Small intestine (tissue), 7 donors: ENCODE measurements around the gene TRPM5. TPM values are rescaled to one million over a fixed set of nuclear protein-coding genes. Genes with fewer than 3 reads are reported as not detected.

Source experiments
- DNase-seq, 2 donors: peaks; one replicate each; pipeline versions ENCODE4 v3.0.0 to v3.0.0-alpha.2; 2013
- FAIRE-seq: peaks from 2 replicates; lab custom pipeline; 2012; peaks lifted over from hg19 to GRCh38; lab: Jason Lieb, UNC
- H3K27ac ChIP-seq, 3 donors: one replicate each; pipeline ENCODE4 v1.5.1; 2013; ENCODE audit warnings: low read length in 2 of 3, mild to moderate bottlenecking in 2 of 3, control low read depth in 1 of 3, inconsistent platforms in 1 of 3, low read depth in 1 of 3, moderate library complexity in 1 of 3
- H3K27me3 ChIP-seq, 3 donors: one replicate each; pipeline ENCODE4 v1.6.1; 2013; ENCODE audit warnings: low read length in 3 of 3, inconsistent platforms in 1 of 3; ENCODE audit not compliant: control insufficient read depth in 3 of 3, insufficient read depth in 3 of 3
- H3K36me3 ChIP-seq, 3 donors: one replicate each; pipeline ENCODE4 v1.6.1; 2013; ENCODE audit warnings: low read length in 3 of 3, inconsistent platforms in 1 of 3, low read depth in 1 of 3, mild to moderate bottlenecking in 1 of 3, moderate library complexity in 1 of 3; ENCODE audit not compliant: control insufficient read depth in 3 of 3, insufficient read depth in 2 of 3
- H3K4me1 ChIP-seq, 3 donors: one replicate each; pipeline ENCODE4 v1.6.1; 2013; ENCODE audit warnings: low read length in 2 of 3, inconsistent platforms in 1 of 3, low read depth in 1 of 3, mild to moderate bottlenecking in 1 of 3, moderate library complexity in 1 of 3; ENCODE audit not compliant: control insufficient read depth in 3 of 3, insufficient read depth in 2 of 3
- H3K4me3 ChIP-seq, 3 donors: one replicate each; pipeline ENCODE4 v1.5.1; 2013; ENCODE audit warnings: low read length in 3 of 3, control low read depth in 1 of 3, inconsistent platforms in 1 of 3, low read depth in 1 of 3, mild to moderate bottlenecking in 1 of 3, moderate library complexity in 1 of 3
- H3K9me3 ChIP-seq, 2 donors: one replicate each; pipeline ENCODE4 v1.6.1; 2013; ENCODE audit warnings: low read depth in 1 of 2, low read length in 1 of 2; ENCODE audit not compliant: control insufficient read depth in 2 of 2, insufficient read depth in 1 of 2
- WGBS, 3 donors: extraction: QIAGEN DNeasy Blood & Tissue Kit; methylation state at CpG; one replicate each; pipeline ENCODE4 v1.1.7; 2013; 5-methylcytosine and 5-hydroxymethylcytosine counted together
- polyA plus RNA-seq, 4 donors: library from polyadenylated mRNA; stranded (reverse) in 3 of 4; unstranded in 1 of 4; fragments of 200-250 nt in 3 of 4; fragments of 120-200 nt in 1 of 4; gene quantifications; one replicate each; pipeline versions ENCODE4 v1.2.1 to v1.2.3, GENCODE V29; 2013
- donor health status: healthy with polysubstance abuse.
- donor health status: control.
- donor health status: control.
- donor health status: Bipolar disorder and iron deficiency.
- donor health status: healthy.

TRPM5 gene
- polyA plus RNA-seq, 4 donors, result 1.3 to 10.0 (median 2.9) TPM

DNA sequence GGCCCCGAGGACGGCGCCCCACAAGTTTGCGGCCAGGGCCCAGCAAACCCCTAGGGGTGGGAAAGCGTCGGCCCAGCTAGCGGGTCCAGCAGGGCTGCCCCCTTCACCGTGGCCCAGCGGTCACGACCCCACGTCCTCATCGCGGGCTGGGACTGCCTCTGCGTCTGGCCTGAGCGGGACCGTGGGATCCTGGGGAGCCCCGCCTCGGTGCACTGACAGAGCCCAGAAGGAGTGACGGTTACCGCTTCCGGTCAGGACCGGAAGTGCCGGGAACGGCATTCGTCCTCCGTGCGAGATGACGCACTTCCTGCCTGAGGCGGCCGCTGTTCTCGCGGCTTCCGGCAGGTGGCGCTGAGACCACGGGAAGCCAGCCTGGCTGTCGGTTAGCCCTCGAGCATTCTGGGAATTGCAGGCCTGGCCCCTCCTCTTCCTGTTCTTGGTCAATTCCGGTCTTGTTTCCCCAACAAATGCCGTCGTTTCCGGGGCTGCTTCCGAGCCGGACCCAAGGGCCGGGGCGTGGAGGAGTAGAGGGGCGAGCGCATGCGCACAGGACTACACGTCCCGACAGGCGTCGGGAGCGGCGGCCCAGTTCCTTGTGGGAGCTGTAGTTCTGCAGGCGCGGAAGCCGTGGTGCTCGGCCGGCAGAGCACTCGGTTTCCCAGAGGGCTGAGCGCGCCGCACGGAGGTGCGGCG, 44.1 kb downstream of the TRPM5 start, which contains the start of gene TSSC4:
Gene TSSC4 (plus strand): TSS at position 682 of the 693 bp plus-strand sequence. CDS start 1,884 bp downstream, outside the sequence.
- DNase-seq, result peak; percentile 100
- Histone ChIP-seq H3K27me3 (no peaks in the 10 kb centered on the region), H3K4me3 (peak within 1 kb of the TSS; percentile 87 to 99 (median 94)), H3K36me3 (peaks cover 6 to 72% (median 17%) of the 10 kb centered on the region in 3 donors), H3K9me3 (no peaks in the 10 kb centered on the region), H3K4me1 (peaks cover 2 to 23% (median 3%) of the 10 kb centered on the region in 3 donors), H3K27ac (peak within 1 kb of the TSS; percentile 95 to 99 (median 99))
- WGBS, 3 donors, result 0% methylated on average over 53 to 66 of the region's 66 CpGs
- peak; percentile 81 for FAIRE-seq

DNA sequence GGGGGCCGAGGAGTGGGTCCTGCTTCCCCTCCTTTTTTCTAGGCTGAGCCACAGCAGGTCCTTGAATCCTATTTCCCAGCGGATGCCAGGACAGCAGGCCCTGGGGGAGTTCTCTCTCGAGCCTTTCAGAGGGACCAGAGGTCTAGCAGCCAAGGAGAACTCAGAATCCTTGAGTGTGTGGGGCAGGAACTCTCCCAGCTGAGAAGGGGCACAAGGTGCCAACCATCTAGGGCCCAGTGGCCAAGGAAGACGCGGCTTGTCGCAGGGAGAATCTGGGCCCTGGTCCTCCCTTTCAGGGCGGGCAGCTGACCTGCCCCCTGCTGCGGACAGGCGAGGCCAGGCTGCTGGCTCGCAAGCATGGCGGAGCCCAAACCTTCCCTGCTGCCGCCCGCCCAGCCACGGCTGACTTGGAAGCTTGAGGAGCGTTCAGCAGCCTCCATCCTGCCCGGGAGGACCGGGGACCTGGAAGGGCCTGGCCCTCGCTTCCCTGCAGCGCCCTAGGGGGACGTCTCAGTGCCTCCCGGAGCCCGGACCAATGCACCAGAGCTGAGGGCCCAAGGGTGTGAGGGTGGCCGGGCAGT, 44.7 kb downstream of the TRPM5 start:
- Histone ChIP-seq H3K4me3 (peak overlapping the region; percentile 50 to 94 (median 82)), H3K27ac (peak overlapping the region; percentile 95 to 99 (median 99)), H3K36me3 (peaks cover 6 to 76% (median 17%) of the 10 kb centered on the region in 3 donors), H3K4me1 (peaks cover 2 to 23% (median 3%) of the 10 kb centered on the region in 3 donors), H3K27me3 (no peaks in the 10 kb centered on the region), H3K9me3 (no peaks in the 10 kb centered on the region)
- WGBS, 3 donors, result 8 to 13% (median 9%) methylated on average over 22 to 23 of the region's 23 CpGs
- no peak for FAIRE-seq
- DNase-seq, result peak in 1 of 2 donors; percentile 26

DNA sequence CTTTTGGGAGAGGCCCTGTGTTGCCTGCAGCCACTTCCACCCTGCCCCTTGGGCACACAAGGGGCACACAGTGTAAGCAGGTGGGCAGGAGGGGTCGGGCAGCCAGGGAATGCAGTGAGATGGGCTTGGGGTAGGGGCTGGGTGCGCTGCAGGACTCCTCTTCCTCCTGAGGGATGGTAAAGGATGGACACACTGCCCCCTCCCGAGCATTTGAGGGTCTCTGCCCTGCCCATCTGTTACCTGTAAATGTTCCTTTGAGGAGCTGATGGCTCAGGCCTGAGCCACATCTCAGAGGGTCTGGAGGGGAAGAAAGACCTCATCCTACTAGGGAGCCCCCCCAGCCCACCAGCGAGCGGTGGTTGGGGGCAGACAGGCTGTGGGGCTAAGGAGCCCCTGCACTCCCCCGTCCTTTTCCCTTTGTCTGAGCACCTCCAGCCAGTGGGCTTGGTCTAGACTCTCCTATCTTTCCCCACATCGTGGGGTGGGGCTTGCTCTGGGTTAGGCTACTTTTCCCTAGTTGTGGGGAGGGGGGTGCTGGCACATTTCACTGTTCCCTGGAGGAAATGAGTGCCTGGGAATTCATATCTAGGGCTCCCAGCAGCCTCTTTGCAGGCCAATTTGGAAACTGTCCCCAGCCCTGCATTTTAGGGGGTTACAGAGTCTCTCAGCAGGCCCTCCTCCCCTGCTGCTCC, 45.5 kb downstream of the TRPM5 start:
- Histone ChIP-seq H3K27me3 (no peaks in the 10 kb centered on the region), H3K27ac (peak overlapping the region in 2 of 3 donors; percentile 95 to 99), H3K9me3 (no peaks in the 10 kb centered on the region), H3K4me1 (peaks cover 2 to 23% (median 3%) of the 10 kb centered on the region in 3 donors), H3K36me3 (peaks cover 5 to 76% (median 13%) of the 10 kb centered on the region in 3 donors), H3K4me3 (peak overlapping the region in 2 of 3 donors; percentile 82 to 94)
- FAIRE-seq, result no peak
- no peak for DNase-seq
- 51 to 67% (median 55%) methylated on average over 7 of the region's 7 CpGs for WGBS, 3 donors

DNA sequence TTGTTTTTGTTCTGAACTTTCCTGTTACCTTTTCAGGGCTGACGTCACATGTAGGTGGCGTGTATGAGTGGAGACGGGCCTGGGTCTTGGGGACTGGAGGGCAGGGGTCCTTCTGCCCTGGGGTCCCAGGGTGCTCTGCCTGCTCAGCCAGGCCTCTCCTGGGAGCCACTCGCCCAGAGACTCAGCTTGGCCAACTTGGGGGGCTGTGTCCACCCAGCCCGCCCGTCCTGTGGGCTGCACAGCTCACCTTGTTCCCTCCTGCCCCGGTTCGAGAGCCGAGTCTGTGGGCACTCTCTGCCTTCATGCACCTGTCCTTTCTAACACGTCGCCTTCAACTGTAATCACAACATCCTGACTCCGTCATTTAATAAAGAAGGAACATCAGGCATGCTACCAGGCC, 47.3 kb downstream of the TRPM5 start:
- Histone ChIP-seq H3K27ac (no peak overlapping the region), H3K27me3 (no peaks in the 10 kb centered on the region), H3K4me1 (peaks cover 2 to 21% (median 3%) of the 10 kb centered on the region in 3 donors), H3K9me3 (no peaks in the 10 kb centered on the region), H3K36me3 (peaks cover 0 to 75% (median 4%) of the 10 kb centered on the region in 3 donors), H3K4me3 (no peak overlapping the region)
- DNase-seq, result no peak
- FAIRE-seq, result no peak
- WGBS, 3 donors, result 86 to 95% (median 95%) methylated on average over 12 of the region's 12 CpGs

DNA sequence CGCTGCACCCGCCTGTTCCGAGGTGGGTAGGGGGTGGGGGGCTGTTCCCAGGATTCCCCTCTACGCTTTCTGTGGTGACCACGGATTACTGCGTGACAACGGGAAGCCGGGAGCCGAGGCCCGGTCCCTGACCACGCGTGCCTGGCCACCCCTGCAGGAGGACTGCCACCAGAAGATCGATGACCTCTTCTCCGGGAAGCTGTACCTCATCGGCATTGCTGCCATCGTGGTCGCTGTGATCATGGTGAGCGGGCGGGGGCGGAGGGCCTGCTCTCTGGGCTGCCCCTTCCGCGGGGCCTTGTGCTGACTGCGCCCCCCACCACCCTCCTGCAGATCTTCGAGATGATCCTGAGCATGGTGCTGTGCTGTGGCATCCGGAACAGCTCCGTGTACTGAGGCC, 47.8 kb downstream of the TRPM5 start:
- H3K27me3 ChIP-seq, result no peaks in the 10 kb centered on the region
- 90 to 91% (median 90%) methylated on average over 25 to 26 of the region's 26 CpGs for WGBS, 3 donors
- H3K4me1 ChIP-seq, result peaks cover 1 to 16% (median 2%) of the 10 kb centered on the region in 3 donors
- no peak overlapping the region for H3K27ac ChIP-seq
- peaks cover 0 to 76% (median 4%) of the 10 kb centered on the region in 3 donors for H3K36me3 ChIP-seq
- no peaks in the 10 kb centered on the region for H3K9me3 ChIP-seq
- FAIRE-seq (no peak), DNase-seq (no peak)
- H3K4me3 ChIP-seq, result no peak overlapping the region

DNA sequence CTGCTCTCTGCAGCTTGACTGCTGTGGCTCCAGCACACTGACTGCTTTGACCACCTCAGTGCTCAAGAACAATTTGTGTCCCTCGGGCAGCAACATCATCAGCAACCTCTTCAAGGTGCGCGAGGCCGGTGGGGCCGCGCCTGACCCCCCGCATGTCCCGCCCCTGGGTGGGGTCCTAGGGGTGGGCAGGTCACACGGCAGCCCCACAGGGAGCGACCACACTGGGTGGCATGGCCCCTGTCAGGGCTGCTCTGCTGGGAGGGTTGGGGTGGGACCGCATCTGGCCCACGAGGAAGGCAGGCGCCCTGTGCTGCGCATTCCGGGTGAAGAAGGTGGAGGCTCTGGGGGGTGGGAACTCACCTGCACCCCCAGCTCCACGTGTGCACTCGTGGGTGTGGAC, 48.5 kb downstream of the TRPM5 start:
- Histone ChIP-seq H3K9me3 (no peaks in the 10 kb centered on the region), H3K4me1 (peaks cover 0 to 13% (median 2%) of the 10 kb centered on the region in 3 donors), H3K36me3 (peaks cover 0 to 82% (median 5%) of the 10 kb centered on the region in 3 donors), H3K27me3 (no peaks in the 10 kb centered on the region), H3K4me3 (no peak overlapping the region), H3K27ac (no peak overlapping the region)
- 88 to 91% (median 88%) methylated on average over 17 of the region's 17 CpGs for WGBS, 3 donors
- DNase-seq, result no peak
- no peak for FAIRE-seq

DNA sequence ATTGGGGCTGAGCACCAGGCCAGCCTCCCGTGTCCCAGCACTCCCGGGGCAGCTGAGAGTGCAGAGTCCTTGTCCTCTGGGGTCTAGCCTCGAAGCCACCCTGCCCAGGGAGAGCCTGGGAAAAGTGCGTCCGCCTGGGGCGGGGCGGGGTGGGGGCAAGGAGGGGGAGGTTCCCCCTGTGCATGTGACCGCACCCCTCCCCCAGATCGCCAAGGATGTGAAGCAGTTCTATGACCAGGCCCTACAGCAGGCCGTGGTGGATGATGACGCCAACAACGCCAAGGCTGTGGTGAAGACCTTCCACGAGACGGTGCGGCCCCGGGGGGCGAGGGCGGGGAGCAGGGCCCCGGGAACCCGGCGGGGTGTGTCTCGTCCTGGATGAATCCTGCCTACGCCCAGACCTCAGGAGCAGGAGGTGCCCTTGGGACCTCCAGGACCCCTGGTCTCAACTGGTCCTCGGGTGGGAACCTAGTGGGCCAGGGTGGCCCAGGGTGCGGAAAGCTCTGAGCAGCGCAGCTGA, 49.0 kb downstream of the TRPM5 start:
- Histone ChIP-seq H3K27ac (no peak overlapping the region), H3K9me3 (no peaks in the 10 kb centered on the region), H3K4me3 (no peak overlapping the region), H3K36me3 (peaks cover 0 to 88% (median 6%) of the 10 kb centered on the region in 3 donors), H3K4me1 (peaks cover 0 to 13% (median 2%) of the 10 kb centered on the region in 3 donors), H3K27me3 (no peaks in the 10 kb centered on the region)
- no peak for FAIRE-seq
- WGBS, 3 donors, result 89 to 93% (median 90%) methylated on average over 24 to 26 of the region's 26 CpGs
- no peak for DNase-seq

DNA sequence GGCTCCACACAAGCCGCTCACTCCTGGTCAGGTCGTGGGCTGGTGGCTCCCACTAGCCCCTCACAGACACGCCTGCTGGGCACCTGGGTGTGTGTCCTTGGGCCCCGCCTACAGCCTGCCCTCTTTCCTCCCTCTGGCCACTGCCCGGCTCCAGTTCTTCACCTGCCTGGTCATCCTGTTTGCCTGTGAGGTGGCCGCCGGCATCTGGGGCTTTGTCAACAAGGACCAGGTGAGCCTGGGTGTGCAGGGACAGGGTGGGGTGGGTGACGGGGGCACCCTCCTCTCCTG, 49.6 kb downstream of the TRPM5 start:
- Histone ChIP-seq H3K27me3 (no peaks in the 10 kb centered on the region), H3K27ac (no peak overlapping the region), H3K36me3 (peaks cover 0 to 91% (median 6%) of the 10 kb centered on the region in 3 donors), H3K4me3 (no peak overlapping the region), H3K4me1 (peaks cover 0 to 13% (median 2%) of the 10 kb centered on the region in 3 donors), H3K9me3 (no peaks in the 10 kb centered on the region)
- 74 to 80% (median 78%) methylated on average over 8 of the region's 8 CpGs for WGBS, 3 donors
- FAIRE-seq (no peak), DNase-seq (no peak)
